ENCODE measurements around the gene PDE1C. TPM values are rescaled to one million over a fixed set of nuclear protein-coding genes. Genes with fewer than 3 reads are reported as not detected.
"Not testable (repeated sequence)": the region's sequence is repeated elsewhere in the genome, so short reads cannot be mapped to it uniquely, and the experiment has no call there.

PDE1C gene
- 1 to 10 TPM; 3.3 to 5.0 (median 4.1) TPM for polyA plus RNA-seq (ENCODE audit: insufficient read length in 4 of 4)

DNA sequence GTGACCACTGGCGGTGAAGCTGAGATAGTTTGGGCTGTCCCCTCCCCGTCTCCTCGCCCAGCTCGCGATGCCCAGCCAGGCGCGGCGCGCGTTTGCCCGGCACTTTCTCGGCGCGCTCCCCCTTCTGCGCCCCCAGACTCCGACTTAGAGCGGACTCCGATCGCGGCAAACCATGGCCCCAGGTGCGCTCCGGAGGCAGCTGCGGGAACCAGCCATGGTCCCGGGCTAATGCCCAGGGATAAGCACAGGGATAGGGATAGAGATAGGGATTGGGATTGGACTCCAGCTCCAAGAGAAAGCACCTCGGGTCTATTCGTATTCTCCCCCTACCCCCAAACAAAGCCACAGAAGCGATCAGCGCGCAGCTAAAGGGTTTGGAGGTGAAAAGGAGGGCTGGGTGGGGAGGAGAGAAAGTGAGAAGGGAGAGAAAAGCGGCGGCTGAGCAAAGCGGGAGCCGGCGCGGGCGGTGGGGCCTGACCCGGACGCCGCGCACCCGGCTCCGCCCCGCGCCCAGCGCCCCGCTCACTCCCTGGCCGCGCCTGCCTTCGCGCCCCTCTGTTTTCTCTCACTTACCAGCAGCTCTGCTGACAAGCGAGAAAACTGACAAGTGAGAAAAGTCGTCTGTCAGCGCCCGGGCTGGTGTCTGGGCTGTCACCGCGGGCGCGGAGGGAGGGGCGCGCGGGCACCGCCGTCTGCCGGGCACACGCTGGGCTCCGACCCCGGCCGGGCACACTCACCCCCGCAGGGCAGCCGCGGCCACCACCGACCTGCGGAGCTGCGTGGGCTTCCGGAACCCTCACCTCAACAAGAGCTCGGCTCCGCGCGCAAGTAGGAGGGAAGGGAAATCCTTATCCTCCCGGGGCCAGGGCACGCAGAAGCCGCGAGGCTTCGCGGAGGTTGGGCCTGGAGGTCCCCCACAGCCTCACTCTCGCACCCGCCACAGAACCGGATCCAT lies at the start of gene PDE1C:
TSS of gene PDE1C (minus strand) at position 2 of the 955 bp plus-strand sequence.
- no peak for DNase-seq (ENCODE audit: low read depth in 4 of 4, low spot score in 2 of 4)

DNA sequence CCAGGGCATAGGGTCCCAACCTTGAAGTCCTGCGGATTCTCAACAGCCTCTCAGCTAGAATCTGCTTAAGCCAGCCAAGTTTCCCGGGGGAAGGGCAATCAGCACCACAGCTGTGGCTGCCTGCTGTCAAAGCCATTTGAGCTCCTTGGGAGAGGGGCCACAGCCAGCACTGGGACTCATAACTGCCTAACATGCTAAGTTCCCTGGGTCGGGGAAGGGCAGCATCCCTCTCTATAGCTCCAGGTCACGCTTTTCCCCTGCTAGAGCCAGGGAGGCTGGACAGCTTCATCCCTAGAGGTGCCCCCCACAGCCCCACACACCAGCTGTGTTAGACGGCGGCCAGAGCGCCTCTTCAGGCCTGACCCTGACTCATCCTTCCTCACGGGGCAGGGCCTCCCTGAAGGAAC lies 49.6 kb upstream of the PDE1C start:
- DNase-seq (ENCODE audit: low read depth in 4 of 4, low spot score in 2 of 4) = no peak

DNA sequence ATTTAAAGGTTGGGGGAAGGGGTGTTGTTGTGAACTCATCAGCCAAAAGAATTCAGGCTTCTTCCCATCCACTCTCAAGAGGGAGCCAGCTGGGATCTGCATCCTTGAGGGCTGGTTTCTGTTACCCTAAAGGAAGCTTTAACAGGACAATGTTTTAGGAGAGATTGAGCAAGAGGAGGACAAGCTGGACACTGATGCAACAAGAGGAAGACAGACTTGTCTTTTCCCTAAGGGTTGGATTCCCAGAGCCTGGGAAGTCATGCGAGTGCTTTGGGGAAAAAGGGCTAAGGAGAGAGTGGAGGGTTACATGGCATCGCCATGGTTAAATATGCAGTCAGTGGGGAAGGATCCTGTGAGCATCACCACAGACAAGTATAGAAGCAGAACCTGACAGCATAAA lies 47.6 kb upstream of the PDE1C start:
- no peak for DNase-seq (ENCODE audit: low read depth in 4 of 4, low spot score in 2 of 4)

DNA sequence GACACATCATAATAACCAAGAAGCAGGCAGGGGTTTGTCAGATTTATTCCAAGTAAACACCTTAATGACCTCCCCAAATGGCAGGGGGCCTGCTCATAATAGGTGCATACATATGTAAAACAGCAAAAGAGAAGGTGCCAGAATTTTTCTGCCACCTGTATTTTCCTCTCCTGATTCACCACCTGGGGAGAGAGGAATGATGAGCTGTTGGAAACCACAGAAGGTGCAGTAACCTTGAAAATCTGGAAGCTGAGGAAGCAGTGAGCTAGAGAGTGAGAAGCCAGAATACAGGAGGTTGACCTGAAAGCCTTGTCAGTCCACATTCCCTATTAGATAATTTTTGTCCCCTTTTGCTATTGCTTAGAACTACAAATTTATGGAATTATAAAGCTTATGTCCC lies 46.2 kb upstream of the PDE1C start:
- no peak for DNase-seq (ENCODE audit: low read depth in 4 of 4, low spot score in 2 of 4)

DNA sequence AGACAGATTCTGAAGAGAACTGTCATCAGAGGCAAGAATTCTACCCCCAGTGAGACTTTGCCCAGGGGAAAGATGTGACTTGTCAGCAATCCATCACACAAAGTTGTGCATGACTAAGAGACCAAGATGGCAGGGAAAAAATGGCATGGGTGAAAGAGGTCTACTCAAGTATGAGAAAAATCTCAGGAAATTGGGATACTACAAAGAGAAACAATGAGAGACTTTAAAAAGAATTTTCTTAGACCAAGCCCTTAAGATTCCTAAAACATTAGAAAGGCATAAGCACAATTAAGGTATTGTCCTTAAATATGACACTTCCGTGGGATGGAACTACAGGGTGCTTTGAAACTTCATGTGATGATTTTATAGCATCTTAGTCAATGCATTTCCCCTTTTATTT lies 45.6 kb upstream of the PDE1C start:
- DNase-seq (ENCODE audit: low read depth in 4 of 4, low spot score in 2 of 4) = no peak

DNA sequence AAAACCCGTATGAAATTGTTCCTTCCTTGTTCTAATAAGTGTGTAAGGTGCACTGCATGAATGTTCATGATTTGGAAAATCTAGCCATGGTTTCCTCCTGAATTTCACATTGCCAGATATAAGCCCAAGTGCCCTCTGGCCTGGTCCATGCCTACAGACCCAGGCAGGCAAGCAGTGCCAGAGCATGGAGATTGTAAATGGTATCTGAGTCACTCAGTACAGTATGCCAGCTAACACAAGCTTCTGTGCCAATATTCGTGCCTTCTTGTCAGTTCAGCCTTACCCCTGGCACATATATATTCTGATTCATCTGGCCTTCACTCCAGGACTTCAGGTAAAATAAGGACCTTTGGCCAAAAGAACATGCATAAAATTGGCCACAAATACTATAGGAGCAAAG lies 38.4 kb upstream of the PDE1C start:
- no peak for DNase-seq (ENCODE audit: low read depth in 4 of 4, low spot score in 2 of 4)

DNA sequence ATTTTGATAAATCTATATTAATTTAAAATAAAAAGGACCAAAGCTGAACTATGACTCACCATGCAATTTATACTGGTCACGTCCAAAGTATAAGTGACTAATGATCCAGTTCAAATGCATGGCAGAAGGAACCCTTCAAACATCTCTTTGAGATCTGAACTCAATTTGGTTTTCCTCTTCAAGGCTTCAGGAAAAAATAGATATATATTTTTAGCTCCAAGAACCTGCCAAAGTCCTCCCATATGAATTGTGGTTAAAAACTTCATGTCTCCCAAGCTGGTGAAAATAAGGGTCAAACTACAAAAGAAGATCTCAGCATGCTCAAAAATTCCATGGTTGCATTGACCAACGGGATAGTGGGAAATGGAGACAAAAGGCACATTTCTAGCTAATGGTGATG lies 34.6 kb upstream of the PDE1C start:
- no peak for DNase-seq (ENCODE audit: low read depth in 4 of 4, low spot score in 2 of 4)

DNA sequence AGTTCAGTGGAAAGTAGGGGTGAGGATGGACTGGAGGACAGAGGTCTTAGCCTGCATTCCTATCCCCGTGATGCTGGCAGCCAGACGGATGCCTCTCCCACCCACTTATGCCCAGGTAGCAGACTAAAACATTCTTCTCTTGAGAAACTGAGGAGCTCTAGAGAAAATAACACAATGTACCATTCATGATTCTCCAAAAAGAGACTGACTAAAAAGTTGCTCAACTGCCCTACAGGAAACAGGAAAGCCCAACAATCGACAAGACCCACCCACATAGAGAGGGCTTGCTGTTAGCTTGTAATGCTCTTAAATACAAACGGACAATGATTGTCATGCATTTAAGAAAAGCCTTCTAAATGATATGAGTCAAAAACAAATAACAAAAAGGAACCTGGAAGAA lies 33.2 kb upstream of the PDE1C start:
- no peak for DNase-seq (ENCODE audit: low read depth in 4 of 4, low spot score in 2 of 4)

DNA sequence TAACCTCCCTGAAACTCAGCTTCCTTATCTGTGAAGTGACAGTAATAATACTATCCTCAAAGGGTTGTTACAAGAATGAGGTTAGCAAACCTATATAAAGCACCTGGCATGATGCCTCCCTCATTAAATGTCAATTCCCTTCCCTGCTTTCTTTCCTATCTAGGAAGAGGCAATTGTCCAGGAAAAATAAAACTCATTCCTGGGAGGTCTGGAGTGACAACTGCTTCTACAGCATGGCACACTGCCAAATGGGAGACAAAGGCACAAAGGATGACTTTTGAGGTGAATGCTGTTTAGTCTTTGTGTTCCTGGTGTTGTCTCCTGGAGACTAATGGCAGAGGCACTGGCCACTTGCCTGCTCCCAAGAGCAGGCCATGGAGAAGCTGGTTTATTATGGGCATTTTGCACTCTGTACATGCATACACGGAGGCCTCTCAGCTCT lies 32.2 kb upstream of the PDE1C start:
- no peak for DNase-seq (ENCODE audit: low read depth in 4 of 4, low spot score in 2 of 4)

DNA sequence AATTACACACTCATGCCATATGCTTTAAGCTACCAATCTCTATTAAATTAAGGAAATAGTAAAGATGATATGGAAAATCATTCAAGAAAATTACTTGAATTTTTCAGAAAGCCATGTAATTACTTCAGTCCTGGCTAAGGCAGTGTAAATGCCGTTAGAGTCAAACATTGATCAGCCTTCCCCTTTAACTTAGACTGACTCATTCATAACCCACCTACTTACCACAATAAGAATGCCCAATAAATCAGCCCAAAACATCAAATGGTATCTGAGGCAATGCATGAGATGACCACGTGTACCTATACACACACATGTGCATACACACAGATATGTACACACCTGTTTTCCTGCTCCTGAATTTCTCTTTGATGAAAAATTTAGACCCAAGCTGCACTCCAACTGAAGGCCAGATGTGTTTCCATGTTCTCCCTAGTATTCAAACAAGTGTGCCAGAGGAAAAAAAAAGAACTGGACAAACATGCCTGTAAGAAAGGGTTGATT lies 30.2 kb upstream of the PDE1C start:
- no peak for DNase-seq (ENCODE audit: low read depth in 4 of 4, low spot score in 2 of 4)

DNA sequence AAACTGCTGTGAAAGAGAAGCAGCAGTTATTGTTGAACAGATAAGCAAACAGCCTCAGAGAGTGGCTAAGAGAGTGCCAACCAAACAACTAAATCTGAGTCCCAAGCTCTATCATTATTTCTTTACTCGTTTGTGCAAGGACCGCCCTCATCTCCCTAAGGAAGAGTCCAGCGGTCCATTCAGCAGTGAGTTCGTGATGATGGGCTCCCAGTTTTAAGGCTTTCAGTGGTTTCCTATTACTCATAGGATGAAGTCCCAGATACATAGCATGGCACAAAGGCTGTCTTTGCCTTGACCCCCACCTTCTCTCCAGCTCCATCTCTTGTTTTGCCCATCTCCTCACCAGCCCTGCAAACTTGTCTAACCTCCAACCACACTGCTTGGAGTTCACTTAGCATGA lies 24.3 kb upstream of the PDE1C start:
- no peak for DNase-seq (ENCODE audit: low read depth in 4 of 4, low spot score in 2 of 4)

DNA sequence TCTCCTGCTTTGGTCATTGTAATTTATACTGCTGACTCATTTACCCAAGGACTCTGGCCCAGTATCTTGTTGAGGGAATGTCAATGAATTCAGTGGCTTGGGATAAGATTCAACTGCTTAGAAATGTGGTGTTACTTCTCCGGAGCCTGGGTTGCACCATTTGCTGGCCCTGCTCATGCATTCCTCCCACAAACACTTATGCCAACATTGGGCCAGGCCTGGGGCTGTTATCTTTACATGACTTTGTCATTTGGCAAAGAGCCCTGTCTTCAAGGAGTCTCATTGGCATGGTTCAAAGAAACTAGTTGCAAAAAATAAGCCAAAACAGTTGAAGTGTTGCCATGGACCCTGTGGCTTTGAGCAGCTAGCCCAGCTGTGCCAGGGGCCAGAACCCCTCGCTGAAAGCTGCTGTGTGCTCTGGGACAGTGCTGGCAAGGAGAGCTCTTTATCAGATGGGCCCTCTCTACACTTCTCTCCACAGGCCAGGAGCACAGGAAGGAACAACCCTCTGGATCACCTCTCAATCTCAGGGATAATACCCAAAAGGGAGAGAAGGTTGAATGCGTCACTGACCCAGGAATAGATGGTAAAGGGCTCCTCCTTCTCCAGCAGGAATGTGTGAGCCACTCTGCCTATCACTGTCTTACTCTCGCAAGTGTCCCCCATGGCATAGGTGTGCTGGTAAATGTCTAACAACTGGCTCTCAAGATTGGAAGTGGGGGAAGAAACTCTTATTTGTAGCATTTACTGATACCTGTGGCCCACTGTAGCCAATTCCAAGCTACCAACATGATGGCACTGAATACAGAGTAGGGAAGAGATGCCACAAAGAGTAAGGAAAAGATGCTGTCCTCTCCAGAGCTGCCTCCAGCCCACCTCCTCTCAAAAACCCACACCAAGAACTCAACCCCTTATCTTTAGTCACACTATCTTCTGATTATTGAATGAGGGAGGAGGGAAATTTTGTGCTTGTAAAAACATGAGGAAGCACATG lies 23.5 kb upstream of the PDE1C start:
- no peak for DNase-seq (ENCODE audit: low read depth in 4 of 4, low spot score in 2 of 4)

DNA sequence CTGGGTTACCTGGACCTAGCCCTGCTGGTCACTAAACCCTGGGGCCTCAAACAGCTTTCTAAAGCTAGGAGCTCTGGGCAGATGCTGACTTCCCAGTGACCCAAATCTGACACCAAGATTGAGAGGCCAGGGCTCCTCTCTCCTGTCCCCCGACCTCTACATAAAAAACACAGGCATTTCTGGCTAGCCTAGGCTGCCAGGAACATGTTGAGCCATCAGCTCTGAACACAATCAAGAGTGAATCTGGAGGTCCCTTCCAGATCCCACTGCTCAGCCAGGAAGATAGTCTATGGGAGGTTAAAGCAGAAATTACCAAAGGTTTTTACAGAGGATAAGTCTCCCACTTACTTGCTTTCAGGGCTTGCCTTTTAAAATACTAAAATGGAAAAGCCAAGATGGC lies 22.1 kb upstream of the PDE1C start:
- no peak for DNase-seq (ENCODE audit: low read depth in 4 of 4, low spot score in 2 of 4)

DNA sequence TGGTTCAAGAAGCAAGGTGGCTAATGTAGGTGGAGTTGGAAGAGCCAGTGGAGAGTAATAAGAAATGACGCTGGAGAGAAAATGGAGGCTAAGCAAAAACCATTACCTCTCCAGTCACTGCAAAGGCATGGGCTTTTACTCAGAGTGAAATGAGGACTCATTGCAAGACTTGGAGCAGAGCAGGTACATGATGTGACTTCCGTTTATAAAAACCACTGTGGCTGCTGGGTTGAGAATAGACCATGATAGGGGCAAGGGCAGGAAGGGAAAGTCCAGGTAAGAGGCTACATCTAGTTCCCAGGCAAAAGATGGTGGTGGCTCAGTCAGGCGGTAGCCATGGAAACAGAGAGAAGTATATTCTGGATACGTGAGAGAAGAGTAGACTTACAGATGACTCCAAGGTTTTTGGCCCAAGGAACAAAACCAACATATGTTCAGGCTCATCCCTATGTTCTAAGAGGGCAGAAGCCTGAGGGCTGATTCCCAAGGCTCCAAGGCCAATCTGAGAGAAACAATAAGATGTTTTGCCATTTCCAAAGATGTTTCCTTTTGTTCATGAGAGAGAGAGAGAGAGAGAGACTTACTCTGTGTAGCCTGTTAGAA lies 21.5 kb upstream of the PDE1C start:
- DNase-seq (ENCODE audit: low read depth in 4 of 4, low spot score in 2 of 4) = no peak

DNA sequence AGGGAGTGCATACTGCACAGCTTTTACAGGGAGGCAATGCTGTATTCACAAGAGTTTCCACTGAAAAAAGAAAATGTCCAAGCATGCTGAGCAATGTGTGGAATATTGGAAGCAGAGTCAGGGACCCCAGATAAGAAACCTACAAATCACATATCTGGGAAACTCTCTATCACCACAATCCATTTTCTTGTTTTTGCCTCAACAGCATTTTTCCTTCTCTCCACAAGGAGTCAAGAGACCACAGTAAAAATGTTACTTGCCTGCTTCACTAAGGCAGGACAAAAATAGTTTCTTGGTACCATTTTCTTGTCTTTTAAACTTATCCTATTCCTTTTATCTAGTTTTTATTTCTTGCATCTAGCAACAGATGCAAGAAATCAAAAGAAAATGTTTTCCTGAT lies 19.5 kb upstream of the PDE1C start:
- DNase-seq (ENCODE audit: low read depth in 4 of 4, low spot score in 2 of 4) = no peak

DNA sequence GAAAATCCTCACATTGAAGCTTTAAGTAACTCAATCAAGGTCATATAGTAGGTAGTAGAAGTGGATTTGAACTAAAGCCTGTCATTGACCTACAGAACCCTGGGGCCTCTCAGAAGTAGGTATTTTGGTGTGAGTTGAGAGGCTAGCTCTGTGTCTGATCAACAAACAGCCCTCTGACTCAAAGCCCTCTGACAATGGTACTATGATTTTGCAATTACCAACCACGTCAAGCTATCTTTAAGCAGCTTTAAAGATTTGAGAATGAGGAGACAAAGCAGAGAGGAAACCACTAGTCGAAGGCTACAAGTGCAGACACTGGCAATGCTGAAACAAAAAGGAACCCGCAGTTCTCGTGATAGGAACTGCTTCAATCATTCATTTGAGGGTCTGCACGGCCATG lies 19.0 kb upstream of the PDE1C start:
- no peak for DNase-seq (ENCODE audit: low read depth in 4 of 4, low spot score in 2 of 4)

DNA sequence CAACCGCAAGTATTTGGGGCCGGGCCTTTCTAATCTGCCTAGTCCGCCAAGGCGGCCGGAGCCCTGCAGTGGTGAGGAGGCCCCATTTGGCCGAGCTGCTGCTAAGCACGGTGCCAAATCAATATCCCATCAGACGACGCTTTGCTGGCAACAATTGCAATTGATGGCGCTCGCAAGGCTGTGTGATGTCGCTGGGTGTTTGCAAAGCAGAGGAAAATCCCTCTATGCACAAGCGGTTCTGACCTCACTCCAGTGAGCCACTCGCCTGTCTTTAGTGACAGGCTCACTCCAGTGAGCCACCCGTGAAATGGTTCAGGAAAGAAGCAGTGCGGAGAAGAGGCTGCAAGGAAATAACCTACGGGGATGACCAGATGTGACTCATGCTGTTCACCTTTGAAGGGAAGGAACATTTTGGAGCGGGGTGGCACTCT lies 18.3 kb upstream of the PDE1C start:
- DNase-seq (ENCODE audit: low read depth in 4 of 4, low spot score in 2 of 4) = no peak

DNA sequence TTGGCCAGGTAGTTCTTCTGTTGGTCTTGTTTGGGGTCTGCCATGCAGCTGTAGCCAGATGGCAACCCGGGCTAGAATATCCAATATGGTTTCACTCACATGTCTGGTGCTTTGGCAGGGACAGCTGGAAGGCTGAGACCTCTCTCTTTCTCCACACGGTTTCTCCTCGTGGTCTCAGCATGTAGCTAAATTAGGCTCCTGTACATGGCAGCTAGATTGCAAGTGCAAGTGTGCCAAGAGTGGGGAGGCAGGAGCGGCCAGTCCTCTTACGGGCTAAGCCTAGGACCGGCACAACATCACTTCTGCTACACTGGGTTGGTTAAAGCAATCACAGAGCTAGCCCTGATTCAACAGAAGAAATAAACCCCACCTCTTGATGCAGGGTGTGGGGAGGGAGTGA lies 9.3 kb upstream of the PDE1C start:
- DNase-seq (ENCODE audit: low read depth in 4 of 4, low spot score in 2 of 4) = no peak

DNA sequence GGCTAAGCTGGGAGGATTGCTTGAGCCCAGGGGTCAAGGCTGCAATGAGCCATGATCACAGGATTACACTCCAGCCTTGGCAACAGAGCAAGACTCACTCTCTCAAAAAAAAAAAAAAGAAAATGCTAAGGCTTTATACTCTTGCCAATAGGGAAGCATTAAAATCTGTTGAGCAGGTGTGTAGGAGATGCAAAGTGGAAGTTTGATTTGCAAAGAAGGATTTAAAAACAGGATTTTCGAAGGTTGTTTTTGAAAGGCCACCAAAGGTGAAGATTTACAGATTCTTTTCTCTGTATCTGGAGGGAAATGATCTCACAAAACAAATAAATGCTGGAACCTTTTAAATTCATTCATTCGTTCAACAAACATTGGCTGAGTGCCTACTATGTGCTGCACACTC lies 8.6 kb upstream of the PDE1C start:
- DNase-seq (ENCODE audit: low read depth in 4 of 4, low spot score in 2 of 4) = no peak

DNA sequence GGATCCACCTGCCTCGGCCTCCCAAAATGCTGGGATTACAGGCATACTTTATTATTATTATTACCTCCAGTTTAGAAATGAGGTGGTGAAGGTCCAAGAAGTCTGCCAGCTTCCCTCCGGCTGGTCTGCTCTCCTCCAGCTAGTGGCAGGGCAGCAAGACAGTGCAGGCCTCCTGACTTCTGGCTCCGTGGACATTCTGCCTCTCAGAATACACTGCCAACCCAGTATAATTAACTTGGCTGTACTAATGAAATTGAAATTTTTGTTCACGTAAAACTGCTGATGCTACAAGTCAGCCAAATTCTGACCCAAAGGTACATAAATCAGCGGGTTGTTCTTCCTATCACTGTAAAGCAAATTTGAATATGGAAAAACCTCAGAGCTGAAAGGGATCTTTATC lies 7.6 kb upstream of the PDE1C start:
- no peak for DNase-seq (ENCODE audit: low read depth in 4 of 4, low spot score in 2 of 4)

DNA sequence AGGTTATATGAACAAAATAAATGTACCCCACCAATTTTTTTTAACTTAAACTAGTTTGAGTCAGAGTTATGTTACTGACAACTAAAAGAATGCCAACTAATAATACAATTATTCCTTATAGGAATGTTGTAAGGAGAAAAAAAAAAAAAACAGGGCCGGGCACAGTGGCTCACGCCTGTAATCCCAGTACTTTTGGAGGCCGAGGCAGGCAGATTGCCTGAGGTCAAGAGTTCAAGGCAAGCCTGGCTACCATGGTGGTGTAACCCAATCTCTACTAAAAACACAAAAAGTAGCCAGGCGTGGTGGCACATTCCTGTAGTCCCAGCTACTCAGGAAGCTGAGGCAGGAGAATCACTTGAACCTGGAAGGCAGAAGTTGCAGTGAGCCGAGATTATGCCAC lies 6.6 kb upstream of the PDE1C start:
- DNase-seq (ENCODE audit: low read depth in 4 of 4, low spot score in 2 of 4) = not testable (repeated sequence)

Data from left renal cortex interstitium (tissue), 4 donors.